HCT116 (cell line): ENCODE data around the gene RAB31. TPM values are rescaled to one million over a fixed set of nuclear protein-coding genes. Genes with fewer than 3 reads are reported as not detected.

Experiments
- ATAC-seq: fragments of 200-7000 bp; cut with Tn5 transposase; 2 replicates; pipeline ENCODE4 v1.9.1; 2020; ENCODE audit warnings: mild to moderate bottlenecking, moderate library complexity
- BruUV-seq: library from RNA; stranded (reverse); fragments of 400-500 nt; replicated peaks from 2 replicates; lab custom pipeline; 2021; lab: Mats Ljungman, UMichigan
- CTCF ChIA-PET: fragments of 300-600 bp; sonication (Branson Sonifier 250); formaldehyde crosslinking; loops from one replicate; lab custom pipeline; 2021; ENCODE audit warnings: antibody characterized with exemption; lab: Charles Lee
- POLR2A ChIA-PET: fragments of 300-600, 350-600 bp; sonication (Branson Sonifier 250); formaldehyde crosslinking; loops from one replicate; lab custom pipeline; 2021; ENCODE audit warnings: antibody characterized with exemption; lab: Charles Lee
- RAD21 ChIA-PET, 2 experiments: fragments of 300-600 bp; sonication (Branson Sonifier 250); formaldehyde crosslinking; loops; one replicate each; lab custom pipeline; 2023; ENCODE audit warnings: low total read pairs in 2 of 2; ENCODE audit not compliant: uncharacterized antibody in 2 of 2, unreplicated experiment in 2 of 2, low non-redundant PET in 1 of 2; lab: Charles Lee
- DNase-seq: peaks from one replicate; pipeline ENCODE4 v3.0.0-alpha.2; 2010; ENCODE audit warnings: low read depth, low spot score
- H2AFZ ChIP-seq: fragments of 200-600 bp; shearing (Covaris generic), sonication (generic); 2 replicates; pipeline ENCODE4 v1.6.1; 2017; ENCODE audit warnings: low read depth, mixed run types, mixed read lengths, antibody characterized with exemption, low read length; ENCODE audit not compliant: poor library complexity, severe bottlenecking
- H3K27ac ChIP-seq: 2 replicates; pipeline ENCODE4 v1.5.1; 2012; ENCODE audit warnings: low read depth, low read length
- H3K27me3 ChIP-seq: fragments of 200-600 bp; sonication (generic); 2 replicates; pipeline ENCODE4 v1.6.1; 2016; ENCODE audit warnings: mixed run types, low read length, mixed read lengths; ENCODE audit not compliant: insufficient read depth
- H3K36me3 ChIP-seq, 2 experiments: fragments of 200-500 bp in 1 of 2; fragments of 200-600 bp in 1 of 2; sonication (Bioruptor generic) in 1 of 2; sonication (generic) in 1 of 2; 2 replicates each; pipeline versions ENCODE4 v1.5.1 to v1.6.1; 2014 to 2016; ENCODE audit warnings: low read length in 2 of 2, inconsistent platforms in 1 of 2, mixed read lengths in 1 of 2, mixed run types in 1 of 2; ENCODE audit not compliant: insufficient read depth in 2 of 2, control insufficient read depth in 1 of 2
- H3K4me1 ChIP-seq, 2 experiments: fragments of 200-600 bp in 1 of 2; sonication (generic) in 1 of 2; 2 replicates each; pipeline versions ENCODE4 v1.5.1 to v1.6.1; 2012 to 2017; ENCODE audit warnings: low read length in 2 of 2, inconsistent platforms in 1 of 2, mild to moderate bottlenecking in 1 of 2, mixed read lengths in 1 of 2, mixed run types in 1 of 2, moderate library complexity in 1 of 2; ENCODE audit not compliant: insufficient read depth in 2 of 2, control insufficient read depth in 1 of 2
- H3K4me2 ChIP-seq: fragments of 200-600 bp; sonication (generic); 2 replicates; pipeline ENCODE4 v1.6.1; 2017; ENCODE audit warnings: mixed run types, low read length, mixed read lengths
- H3K4me3 ChIP-seq, 2 experiments: fragments of 200-600 bp in 1 of 2; sonication (generic) in 1 of 2; replicated peaks in 1 of 2; 2 replicates each; pipeline ENCODE4 v1.5.1; 2011 to 2016; ENCODE audit warnings: low read length in 2 of 2, control low read depth in 1 of 2, low read depth in 1 of 2, mild to moderate bottlenecking in 1 of 2, mixed read lengths in 1 of 2, mixed run types in 1 of 2
- H3K79me2 ChIP-seq: fragments of 200-600 bp; sonication (generic); 2 replicates; pipeline ENCODE4 v1.6.1; 2017; ENCODE audit warnings: mild to moderate bottlenecking, mixed run types, low read length, moderate library complexity, mixed read lengths; ENCODE audit not compliant: insufficient read depth
- H3K9ac ChIP-seq: fragments of 200-600 bp; sonication (generic); 2 replicates; pipeline ENCODE4 v1.6.1; 2016; ENCODE audit warnings: low read length, mixed read lengths
- H3K9me2 ChIP-seq: fragments of 200-600 bp; sonication (generic), shearing (Covaris generic); 2 replicates; pipeline ENCODE4 v1.6.1; 2017; ENCODE audit warnings: mixed run types, mild to moderate bottlenecking, moderate library complexity; ENCODE audit not compliant: insufficient read depth
- H3K9me3 ChIP-seq, 2 experiments: fragments of 200-500 bp in 1 of 2; fragments of 200-600 bp in 1 of 2; sonication (Bioruptor generic) in 1 of 2; sonication (generic) in 1 of 2; 2 replicates each; pipeline ENCODE4 v1.6.1; 2014 to 2017; ENCODE audit warnings: low read length in 2 of 2, mixed read lengths in 2 of 2, inconsistent platforms in 1 of 2, low read depth in 1 of 2, mild to moderate bottlenecking in 1 of 2, mixed run types in 1 of 2, moderate library complexity in 1 of 2; ENCODE audit not compliant: control insufficient read depth in 1 of 2, insufficient read depth in 1 of 2
- H4K20me1 ChIP-seq: fragments of 200-600 bp; sonication (generic), shearing (Covaris generic); 2 replicates; pipeline ENCODE4 v1.6.1; 2017; ENCODE audit warnings: mixed run types, mild to moderate bottlenecking, moderate library complexity; ENCODE audit not compliant: insufficient read depth
- ATF3 ChIP-seq: IDR thresholded peaks from 2 replicates; pipeline ENCODE4 v1.6.1; 2012
- CBX3 ChIP-seq: IDR thresholded peaks from 2 replicates; pipeline ENCODE4 v1.6.1; 2012; ENCODE audit warnings: low read depth
- CEBPB ChIP-seq: IDR thresholded peaks from 2 replicates; pipeline ENCODE4 v1.6.1; 2012; ENCODE audit warnings: low read depth
- EGR1 ChIP-seq: IDR thresholded peaks from 2 replicates; pipeline ENCODE4 v1.6.1; 2012; ENCODE audit warnings: low read depth
- EZH2 ChIP-seq: fragments of 200-600 bp; sonication (generic); IDR thresholded peaks from 2 replicates; pipeline ENCODE4 v1.6.1; 2017; ENCODE audit warnings: antibody characterized with exemption, mixed run types
- EZH2phosphoT487 ChIP-seq: fragments of 200-600 bp; IDR thresholded peaks from 2 replicates; pipeline ENCODE4 v1.6.1; 2018; ENCODE audit warnings: antibody characterized with exemption, borderline replicate concordance
- SIN3A ChIP-seq: IDR thresholded peaks from 2 replicates; pipeline ENCODE4 v1.6.1; 2012; ENCODE audit warnings: low read depth
- TCF7L2 ChIP-seq: IDR thresholded peaks from 2 replicates; pipeline ENCODE4 v1.7.0; 2011; ENCODE audit warnings: borderline replicate concordance, inconsistent platforms; ENCODE audit not compliant: insufficient read depth, insufficient read length; ENCODE audit errors: extremely low read depth
- intact Hi-C: fragments of 100-400 bp; cut with micrococcal nuclease; formaldehyde crosslinking; loops from 2 replicates; pipeline ENCODE4 v1.10.0; 2022
- total RNA-seq: library from RNA; stranded (reverse); gene quantifications from one replicate; pipeline ENCODE4 v1.2.1, GENCODE V29; 2021; ENCODE audit not compliant: unreplicated experiment
- TF ChIP-seq, protein P1 (sequence below): IDR thresholded peaks from 2 replicates; pipeline ENCODE4 v1.6.1; 2012; ENCODE audit warnings: low read depth
- TF ChIP-seq, protein P2 (sequence below): IDR thresholded peaks from 2 replicates; pipeline ENCODE4 v1.6.1; 2011; ENCODE audit warnings: mild to moderate bottlenecking, low read length, moderate library complexity; ENCODE audit not compliant: insufficient replicate concordance; ENCODE audit errors: extremely low read depth

Gene RAB31
- total RNA-seq, 1 experiment from 2014 or later = 46.9 TPM

DNA sequence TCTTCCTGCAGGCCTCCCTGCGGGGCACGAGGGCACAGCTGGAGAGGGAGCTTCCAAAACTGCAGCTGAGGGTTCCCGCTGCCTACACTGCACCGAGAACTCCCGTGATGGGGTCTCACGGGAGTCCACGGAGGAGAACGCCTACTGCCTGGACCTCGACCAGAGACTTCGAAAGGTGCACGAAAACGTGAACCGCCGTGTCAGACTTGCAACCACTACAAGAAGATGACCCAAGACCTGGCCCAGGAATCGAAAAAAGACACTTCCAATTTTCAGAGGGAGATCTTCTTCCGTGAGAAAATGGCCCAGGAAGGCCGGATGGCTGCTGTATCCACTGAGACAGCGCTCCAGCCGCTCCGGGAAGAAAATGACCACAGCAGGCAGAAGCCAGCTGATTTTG, 124.8 kb downstream of the RAB31 start:
- no TSS peak for BruUV-seq
- DNase-seq (no peak), ATAC-seq (no peak)
- no peak overlapping the region for H3K9ac ChIP-seq
- no peaks in the 10 kb centered on the region for H3K9me2 ChIP-seq
- H3K36me3 ChIP-seq = no peaks in the 10 kb centered on the region
- H3K27me3 ChIP-seq = no peaks in the 10 kb centered on the region
- ChIA-PET RAD21 (no interaction called here), CTCF (no interaction called here), POLR2A (no interaction called here)
- H3K9me3 ChIP-seq = no peaks in the 10 kb centered on the region
- no peak overlapping the region for H3K4me2 ChIP-seq
- no peaks in the 10 kb centered on the region for H4K20me1 ChIP-seq
- no peak overlapping the region for H3K4me3 ChIP-seq
- H3K4me1 ChIP-seq = peaks cover 34 to 45% of the 10 kb centered on the region in 2 experiments
- no peak overlapping the region for H2AFZ ChIP-seq
- no peaks in the 10 kb centered on the region for H3K79me2 ChIP-seq
- no peak overlapping the region for H3K27ac ChIP-seq
- intact Hi-C loops = no loop called here
- TF ChIP-seq CBX3 (no peak), EGR1 (no peak), ATF3 (no peak), SIN3A (no peak), CEBPB (no peak), EZH2 (no peak), EZH2phosphoT487 (no peak), TCF7L2 (no peak)
- TF ChIP-seq, protein P1, sequence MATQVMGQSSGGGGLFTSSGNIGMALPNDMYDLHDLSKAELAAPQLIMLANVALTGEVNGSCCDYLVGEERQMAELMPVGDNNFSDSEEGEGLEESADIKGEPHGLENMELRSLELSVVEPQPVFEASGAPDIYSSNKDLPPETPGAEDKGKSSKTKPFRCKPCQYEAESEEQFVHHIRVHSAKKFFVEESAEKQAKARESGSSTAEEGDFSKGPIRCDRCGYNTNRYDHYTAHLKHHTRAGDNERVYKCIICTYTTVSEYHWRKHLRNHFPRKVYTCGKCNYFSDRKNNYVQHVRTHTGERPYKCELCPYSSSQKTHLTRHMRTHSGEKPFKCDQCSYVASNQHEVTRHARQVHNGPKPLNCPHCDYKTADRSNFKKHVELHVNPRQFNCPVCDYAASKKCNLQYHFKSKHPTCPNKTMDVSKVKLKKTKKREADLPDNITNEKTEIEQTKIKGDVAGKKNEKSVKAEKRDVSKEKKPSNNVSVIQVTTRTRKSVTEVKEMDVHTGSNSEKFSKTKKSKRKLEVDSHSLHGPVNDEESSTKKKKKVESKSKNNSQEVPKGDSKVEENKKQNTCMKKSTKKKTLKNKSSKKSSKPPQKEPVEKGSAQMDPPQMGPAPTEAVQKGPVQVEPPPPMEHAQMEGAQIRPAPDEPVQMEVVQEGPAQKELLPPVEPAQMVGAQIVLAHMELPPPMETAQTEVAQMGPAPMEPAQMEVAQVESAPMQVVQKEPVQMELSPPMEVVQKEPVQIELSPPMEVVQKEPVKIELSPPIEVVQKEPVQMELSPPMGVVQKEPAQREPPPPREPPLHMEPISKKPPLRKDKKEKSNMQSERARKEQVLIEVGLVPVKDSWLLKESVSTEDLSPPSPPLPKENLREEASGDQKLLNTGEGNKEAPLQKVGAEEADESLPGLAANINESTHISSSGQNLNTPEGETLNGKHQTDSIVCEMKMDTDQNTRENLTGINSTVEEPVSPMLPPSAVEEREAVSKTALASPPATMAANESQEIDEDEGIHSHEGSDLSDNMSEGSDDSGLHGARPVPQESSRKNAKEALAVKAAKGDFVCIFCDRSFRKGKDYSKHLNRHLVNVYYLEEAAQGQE = no peak
- TF ChIP-seq, protein P2, sequence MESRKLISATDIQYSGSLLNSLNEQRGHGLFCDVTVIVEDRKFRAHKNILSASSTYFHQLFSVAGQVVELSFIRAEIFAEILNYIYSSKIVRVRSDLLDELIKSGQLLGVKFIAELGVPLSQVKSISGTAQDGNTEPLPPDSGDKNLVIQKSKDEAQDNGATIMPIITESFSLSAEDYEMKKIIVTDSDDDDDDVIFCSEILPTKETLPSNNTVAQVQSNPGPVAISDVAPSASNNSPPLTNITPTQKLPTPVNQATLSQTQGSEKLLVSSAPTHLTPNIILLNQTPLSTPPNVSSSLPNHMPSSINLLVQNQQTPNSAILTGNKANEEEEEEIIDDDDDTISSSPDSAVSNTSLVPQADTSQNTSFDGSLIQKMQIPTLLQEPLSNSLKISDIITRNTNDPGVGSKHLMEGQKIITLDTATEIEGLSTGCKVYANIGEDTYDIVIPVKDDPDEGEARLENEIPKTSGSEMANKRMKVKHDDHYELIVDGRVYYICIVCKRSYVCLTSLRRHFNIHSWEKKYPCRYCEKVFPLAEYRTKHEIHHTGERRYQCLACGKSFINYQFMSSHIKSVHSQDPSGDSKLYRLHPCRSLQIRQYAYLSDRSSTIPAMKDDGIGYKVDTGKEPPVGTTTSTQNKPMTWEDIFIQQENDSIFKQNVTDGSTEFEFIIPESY = no peak
